ENCODE measurements around the gene PPM1L.

The PPM1L gene

DNA sequence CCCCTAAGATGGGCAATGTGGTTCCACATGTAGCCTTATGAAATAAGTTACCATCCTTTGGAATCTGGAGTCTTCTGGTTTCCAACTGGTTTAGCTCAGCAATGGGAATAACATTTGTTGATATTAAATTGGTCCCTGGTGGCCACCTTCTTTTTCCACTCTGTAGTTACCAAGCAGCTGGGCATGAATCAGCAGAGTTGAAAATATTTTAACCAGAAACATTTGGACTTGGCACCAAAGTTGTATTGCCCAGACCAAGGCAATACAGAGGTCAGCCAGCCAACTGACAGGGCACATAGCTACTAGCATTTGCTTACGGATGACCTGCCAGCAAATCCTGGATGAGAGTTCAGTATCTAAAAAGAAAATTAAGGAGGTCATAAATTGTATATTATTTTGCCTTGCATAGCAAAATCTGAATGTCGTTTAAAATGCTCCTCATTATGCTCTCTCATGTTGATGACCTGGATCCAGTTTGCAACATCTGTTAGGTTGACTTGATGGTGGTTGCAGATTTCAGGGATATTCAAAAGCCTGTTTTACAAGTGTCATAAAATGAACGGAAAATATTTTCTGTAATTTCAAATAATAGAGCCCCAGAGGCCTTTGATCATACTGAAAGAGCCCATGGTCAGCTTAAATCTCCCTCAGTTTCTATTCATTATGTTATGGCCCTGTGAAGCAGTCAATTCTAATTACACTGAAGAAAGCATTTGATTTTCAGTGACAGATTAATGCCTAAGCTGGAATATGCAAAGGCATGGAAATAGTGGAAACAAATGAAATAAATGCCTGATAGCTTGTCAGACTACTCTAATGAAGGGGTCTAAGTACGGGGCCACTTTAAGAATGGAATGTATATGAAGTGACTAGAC is 54.6 kb downstream of the PPM1L start:
- no peak for DNase-seq

DNA sequence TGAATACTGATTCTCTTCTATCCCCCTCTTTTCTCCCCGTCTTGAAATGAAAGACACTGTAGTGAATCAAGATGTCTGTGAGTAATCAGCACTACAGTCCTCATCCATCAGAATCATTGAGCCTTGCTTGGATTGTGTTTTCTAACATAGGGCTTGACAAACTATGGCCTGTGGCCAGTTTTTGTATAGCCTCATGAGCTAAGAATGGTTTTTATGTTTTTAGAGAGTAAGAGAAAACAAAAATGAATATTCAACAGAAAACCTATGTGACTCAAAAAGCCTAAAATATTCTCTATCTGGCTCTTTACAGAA is 55.2 kb downstream of the PPM1L start:
- no peak for DNase-seq

DNA sequence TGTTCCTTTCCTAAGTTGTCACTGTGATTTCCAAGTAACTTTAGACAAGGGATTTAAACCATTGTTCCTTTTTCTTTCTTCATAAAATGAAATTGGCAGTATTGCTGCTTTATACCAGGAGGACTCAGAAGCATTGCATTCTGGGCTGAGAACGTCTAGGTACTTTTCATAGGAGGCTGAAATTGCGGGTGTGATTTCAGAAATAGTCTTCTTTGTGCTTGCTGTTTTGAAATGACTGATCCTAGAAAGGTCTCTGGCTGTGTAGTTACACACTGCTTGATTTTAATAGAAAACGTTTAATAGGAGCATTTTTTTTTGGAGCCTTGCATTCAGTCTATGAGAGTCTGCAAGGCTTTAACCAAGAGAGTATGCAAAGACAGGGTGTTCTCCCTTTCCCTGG is 56.3 kb downstream of the PPM1L start:
- no peak for DNase-seq

DNA sequence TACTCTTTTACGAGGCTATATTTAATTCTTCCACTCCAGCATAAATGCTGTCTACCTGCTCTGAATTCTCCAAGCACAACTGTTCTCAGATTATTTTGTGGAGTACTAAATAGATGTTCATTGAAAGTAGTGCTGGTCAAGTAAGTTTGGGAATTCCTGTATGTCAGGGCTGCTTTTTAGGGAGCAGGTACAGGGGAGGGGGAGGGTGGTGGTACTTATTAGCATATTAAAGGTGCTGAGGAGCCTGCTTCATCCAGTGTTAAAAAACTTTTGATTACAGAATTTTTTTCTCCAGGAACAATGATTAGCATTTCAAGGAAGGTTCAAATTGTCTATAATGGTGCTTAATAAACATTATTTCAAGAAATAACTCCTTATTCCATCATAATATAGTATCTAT is 59.2 kb downstream of the PPM1L start:
- DNase-seq, result no peak

DNA sequence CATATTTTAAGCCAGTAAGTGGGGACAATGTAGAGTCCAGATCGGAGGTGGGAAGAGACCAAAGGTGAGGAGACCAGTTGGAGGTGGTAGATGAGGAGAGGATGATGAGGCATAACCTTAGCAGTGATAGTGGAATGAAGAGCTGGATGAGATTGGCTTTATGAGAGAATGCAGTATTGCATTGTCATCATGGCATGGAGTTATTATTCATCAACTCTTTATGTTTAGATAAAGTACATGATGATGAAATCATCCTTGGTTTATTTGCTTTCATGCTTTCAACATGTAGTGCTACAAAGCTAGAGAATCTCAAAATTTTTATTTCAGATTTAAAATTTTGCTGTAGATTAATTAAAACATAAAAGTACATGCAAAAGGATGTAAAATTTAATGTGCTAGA is 64.0 kb downstream of the PPM1L start:
- DNase-seq, result no peak

DNA sequence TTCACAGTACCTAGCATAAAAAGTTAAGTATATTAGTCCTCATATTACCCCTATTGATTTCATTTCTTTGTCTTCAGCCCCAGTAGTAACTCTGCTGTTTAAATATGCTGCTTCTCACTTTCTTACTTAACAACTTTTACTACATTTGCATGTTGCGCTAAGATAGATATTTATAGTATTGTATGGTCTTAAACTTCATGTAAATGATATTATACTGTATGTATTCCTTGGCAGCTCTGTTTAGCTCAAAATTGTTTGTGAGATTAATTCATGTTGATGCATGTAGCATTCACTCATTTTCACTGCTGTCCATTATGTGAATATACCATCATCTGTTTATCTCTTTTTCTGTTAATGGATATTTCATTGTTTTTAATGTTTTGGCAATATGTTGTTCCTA is 64.4 kb downstream of the PPM1L start:
- no peak for DNase-seq

DNA sequence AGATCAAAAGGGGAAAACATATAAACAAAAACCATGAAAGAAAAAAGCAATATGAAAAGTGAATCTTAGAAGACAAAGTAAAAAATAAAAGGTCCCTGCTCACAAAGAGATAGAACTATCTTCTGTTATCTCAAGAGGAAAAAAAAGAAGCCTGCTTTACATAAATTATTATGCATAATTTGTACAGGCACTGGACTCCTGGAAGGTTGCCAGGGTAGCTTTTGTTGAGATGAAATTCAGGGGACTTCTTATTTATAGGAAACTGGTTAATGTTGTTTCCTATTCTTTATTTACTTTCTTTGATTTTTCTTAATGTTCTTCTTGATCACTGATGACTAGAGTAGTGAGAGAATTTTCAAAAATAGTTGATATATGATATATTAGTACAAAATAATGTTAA is 66.9 kb downstream of the PPM1L start:
- no peak for DNase-seq

DNA sequence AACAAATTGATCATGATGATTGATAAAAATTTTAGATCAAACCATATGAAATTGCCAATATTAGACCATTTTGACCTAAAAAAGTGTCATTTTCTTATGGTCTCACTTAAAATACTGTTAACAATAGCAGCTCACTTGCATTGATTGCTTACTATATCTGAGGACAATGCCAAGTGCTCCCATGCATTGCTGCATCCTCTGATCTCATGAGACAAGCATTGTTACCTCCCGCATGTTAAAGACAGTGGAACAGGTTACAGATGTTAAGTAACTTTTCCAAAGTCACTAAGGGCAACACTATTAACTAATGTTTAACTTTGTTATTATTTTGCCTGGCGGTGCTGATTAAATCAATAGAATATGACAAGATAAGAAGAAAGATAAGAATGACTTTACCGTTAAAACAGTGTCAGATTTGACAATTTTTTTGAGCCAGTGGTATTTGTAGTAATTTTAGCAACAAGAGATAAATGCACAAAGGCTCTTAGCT is 69.3 kb downstream of the PPM1L start:
- DNase-seq, result no peak

DNA sequence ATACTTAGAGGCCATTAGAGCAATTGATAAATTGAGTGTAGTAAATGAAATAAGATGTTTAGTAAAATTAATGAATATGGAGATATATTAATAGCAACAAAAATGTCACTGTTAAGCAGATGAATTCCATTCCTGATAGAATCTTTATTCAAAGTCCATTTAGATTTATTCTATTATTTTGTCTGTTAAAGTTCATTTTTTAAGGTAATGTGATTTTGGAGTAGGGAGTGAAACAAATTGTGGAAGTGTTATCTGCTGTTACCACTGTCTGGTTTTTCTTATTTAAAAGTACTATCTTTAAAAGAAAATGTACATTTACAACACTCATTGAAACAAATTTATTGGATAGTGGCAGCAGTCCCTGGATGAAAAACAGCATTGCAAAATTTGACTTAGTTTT is 70.4 kb downstream of the PPM1L start:
- no peak for DNase-seq

DNA sequence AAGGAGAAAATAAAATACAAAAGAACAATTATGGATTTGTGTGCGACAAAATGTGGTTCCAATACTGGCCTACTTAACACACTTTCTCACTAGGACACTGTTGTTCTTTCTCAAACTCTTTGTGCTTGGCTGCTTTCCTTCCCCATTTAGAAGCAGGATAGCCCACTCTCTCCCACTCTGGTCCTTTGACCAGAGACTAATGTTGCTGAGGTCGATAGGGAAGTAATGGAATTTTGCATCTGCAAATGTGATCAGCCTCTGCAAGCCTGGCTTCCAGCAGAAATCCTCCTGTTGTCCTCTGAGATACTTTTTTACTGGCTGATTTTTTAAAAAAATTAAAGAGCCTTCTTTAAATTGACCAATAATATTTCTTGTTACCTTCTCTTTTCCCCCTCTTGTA is 71.0 kb downstream of the PPM1L start:
- DNase-seq, result no peak

DNA sequence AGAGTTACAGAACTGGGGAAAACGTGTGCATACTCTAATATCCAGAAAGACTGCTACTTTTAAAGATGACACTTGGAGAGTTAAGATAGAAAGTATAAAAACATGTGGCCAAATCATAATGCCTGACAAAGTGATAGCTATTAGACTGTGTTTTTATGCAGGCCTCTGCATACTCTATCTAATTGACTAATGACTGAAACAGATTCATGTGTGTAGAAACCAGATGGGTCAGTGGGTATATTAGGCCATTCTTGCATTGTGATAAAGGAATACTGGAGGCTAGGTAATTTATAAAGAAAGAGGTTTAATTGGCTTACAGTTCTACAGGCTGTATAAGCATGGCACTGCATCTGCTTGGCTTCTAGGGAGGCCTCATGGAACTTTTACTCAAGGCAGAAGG is 71.5 kb downstream of the PPM1L start:
- DNase-seq, result no peak

DNA sequence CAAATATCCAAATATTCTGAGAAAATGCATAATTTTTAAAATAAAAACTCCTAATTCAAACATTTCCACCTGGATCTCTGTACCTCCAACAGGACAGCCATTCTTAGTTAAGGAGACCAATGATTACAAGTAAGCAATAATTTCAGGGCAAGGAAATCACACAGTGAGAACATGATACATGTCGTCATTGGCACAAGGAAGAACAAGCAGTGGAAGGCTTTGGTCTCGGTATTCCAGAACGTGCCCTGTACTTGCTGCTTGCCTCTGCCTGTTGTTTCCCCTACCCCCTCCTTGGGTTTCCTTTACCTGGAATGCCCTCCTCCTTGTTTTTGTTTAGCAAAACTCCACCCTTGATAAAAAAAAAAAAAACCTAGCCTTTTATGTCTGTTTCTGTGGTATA is 72.8 kb downstream of the PPM1L start:
- DNase-seq, result no peak

DNA sequence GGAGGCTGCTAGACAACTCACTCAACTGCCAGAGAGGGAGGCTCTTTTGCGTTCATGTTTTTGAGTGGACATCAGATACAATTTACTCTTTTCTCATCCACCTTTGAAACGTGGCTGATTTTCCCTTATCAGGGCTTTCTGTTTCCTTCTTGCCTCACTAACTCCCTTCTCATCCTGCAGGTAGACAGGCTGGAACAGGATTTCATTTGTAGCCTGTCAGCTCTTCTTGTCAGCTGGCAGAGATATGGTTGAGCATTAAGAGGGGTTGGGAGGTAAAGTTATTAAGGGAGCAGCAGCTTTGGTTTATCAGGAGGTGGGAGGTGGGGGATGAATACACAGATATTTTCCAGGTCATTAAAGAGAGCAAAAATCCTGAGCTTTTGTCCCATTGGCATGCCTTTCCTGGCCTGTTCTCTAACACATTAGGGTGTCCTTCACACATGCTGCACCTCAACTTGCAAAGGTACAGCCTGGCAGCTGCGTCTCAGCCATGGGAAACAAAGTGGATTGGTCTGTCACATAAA is 73.5 kb downstream of the PPM1L start:
- DNase-seq, result no peak

DNA sequence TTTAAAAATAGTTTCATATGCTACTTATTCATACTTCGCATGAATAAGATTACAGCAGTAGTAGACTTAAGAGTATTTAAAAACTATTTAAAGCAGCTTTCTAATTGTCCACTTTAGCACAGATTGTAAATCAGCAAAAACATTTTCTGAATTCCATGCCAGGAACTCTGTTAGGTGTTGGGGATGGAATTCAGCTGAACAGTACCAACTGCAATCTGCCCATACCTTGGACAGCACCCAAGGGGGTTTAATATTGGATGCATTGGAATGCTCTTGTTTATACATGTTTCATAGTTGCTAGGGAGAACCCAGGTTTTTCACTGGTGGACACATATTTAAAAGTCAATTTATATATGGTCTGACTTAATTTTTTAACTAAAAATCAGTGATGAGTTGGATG is 74.8 kb downstream of the PPM1L start:
- no peak for DNase-seq

DNA sequence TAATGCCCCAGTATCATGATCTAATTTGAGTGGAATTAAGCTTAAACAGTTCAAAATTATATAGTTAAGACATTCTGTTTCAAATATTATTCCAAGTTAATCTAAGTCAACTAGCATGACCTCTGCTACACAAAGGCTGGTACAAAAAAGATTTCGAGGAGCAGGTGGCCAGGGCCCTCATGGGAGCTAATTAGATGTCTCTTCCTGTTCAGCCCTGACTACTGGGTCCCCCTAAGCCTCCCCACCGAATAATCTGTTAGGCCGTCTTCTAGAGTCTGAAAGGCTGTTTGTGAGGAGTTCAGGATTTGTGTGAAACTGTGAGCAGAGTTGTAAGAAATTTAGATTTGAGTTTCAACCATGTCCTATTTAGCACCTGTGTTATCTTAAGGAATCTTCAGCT is 75.4 kb downstream of the PPM1L start:
- DNase-seq, result no peak

DNA sequence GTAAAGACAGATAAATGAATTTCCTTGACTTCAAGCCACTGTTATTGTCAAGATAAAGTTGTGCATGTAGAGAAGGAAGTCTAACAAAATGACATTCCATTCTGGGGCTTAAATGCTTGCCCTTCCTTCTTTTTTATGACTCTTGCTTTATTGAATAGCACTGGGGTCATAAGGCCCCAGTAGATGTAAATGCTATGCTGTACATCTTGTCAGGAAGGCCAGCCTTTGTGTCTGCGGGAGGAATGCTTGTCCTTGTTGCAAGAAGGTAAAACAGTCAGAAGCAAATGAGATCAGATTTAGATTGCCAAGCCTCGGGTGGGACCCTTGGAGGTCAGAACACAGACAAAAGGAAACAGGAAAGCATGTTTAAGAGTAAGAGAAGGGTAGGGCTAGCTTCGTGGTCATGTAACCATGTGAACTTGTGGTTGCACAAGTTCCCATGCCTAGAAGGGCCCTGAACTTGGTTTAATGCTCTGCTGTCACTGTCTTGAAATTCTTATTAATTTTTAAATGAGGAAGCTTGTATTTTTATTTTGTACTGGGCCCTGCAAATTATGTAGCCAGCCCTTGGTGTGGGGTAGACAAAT is 81.5 kb downstream of the PPM1L start:
- DNase-seq, result no peak

DNA sequence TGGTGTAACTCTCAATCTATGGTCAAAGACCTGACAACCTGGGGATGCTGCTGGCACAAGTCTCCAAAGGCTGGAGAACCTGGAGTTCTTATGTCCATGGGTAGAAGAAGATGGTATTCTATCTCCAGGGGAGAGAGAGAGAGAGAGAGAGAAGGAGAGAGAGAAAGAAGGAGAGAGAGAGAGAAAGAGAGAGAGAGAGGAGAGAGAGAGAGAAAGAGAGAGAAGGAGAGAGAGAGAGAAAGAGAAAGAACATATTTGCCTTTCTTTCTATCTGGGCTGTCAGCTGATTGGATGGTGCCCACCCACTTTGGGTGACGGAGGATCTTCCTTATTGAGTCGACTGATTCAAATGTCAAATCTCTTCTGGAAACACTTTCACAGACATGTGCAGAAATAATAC is 84.6 kb downstream of the PPM1L start:
- no peak for DNase-seq

DNA sequence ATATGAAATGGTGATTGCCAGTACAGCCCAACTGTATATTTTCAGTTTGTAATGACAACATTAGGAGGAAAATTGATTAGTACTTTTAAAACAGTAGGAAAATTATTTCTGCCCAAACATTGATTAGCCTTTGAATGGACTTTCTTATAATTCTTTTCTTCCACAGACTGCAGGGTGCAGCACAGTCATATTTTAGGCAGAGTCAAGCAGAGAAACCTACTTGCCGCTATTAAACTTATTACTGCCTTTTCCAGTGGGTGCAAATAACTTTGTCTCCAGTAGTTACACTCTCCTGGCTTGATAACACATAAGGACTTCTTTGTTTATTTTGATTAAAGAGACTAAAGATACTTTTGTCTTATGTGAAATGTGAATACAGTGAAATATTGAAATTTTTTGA is 85.4 kb downstream of the PPM1L start:
- DNase-seq, result no peak

DNA sequence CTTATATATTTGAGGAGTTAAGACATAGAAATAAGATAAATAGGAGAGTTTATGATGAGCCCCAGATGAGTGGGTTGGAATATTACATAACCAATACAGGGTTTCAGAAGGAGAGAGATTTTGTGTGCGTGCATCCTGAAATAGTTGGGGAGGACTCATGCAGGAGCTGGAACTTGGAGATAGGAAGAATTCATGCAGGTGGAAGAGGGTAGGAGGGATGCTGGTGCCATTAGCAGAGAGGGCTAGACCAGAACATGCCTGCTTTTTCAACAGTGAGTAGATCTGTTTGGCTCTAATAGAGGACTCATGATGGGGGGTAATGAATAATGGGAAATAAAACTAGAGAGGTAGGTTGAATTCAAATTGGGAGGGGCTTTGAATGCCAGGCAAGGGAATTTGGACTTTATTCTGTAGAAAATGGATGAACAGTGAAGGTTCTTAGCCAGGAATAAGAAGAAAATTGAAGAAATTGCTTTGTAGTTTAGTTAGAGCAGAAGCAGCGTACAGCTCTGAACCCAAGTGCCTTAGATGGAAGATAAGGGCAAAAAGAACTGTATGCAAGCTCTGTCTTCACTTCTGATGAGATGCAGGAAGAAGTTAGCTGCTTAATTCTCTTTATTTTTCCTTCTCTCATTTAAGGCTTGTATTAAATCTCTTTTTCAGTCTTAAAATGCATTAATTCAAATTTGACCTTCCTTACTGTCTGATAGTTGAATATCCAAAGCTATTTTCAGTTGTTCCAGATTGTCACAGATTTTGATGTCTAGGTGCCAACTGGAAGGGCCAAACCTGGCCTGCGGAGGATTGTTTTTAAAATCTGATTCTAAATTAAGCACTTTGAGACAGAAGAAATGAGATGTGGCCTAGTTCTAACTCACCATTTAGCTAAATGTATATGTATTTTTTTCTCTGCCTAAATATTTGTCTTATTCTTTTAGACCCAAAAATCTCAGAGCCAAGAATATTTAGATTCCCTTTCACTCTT is 86.3 kb downstream of the PPM1L start:
- DNase-seq, result no peak

DNA sequence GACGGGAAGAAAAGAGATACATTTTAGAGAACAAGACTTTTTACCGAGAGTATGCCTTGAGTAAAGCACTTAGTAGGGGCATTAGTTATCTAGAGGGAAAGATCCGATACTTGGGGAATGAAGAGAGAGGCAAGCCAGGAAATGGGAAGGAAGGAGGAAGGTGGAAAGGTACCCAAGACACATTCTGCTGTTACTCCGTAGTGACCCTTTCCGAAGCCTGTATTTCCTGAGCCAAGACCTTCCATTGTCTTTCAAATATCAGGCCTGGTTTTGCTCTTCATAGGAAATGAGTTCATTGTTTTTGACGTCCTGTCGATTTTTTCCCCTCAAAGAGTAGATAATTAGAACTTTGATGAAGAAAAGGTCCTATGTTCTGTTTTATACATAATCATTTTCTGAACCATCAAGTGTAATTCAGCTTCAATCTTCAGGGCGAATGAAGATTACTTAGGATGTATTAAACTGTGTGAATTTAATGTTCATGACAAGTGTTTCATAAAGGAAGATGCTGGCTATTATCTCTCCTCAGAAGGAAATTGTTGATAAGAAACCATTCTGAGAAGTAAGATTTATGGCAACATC is 95.7 kb downstream of the PPM1L start:
- DNase-seq, result no peak

DNA sequence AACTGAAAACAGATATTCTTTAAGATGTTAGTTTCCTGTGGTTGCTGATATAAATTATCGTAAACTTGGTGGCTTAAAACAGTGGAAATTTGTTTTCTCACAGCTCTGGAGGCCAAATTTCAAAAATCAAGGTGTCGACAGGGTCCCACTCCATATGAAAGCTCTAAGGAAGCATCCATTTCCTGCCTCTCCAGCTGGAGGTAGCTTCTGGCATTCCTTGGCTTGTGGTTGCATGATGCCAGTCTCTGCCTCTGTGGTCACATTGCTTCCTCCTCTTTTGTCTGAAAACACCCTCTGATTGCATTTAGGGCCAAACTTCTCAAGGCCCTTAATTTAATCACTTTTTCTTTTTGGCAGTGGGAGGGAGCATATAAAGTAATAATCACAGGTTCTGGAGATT is 96.8 kb downstream of the PPM1L start:
- DNase-seq, result no peak

DNA sequence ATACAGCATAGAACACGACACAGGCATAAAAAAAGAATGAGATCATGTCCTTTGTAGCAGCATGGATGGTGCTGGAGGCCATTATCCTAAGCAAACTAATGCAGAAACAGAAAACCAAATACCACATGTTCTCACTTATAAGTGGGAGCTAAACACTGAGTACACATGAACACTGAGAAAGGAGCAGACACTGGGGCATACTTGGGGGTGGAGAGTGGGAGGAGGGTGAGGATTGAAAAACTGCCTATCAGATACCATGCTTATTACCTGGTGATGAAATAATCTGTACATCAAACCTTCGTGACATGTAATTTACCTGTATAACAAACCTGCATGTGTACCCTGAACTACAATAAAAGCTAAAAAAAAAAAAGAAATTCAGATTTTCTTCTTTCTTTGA is 100.4 kb downstream of the PPM1L start:
- no peak for DNase-seq

All from activated gamma-delta T cell treated with Interleukin-2 at 50 U/mL for 16 hours (primary cell).